Lung (tissue), 12 donors: ENCODE results near the gene SFTPB. TPM values are rescaled to one million over a fixed set of nuclear protein-coding genes. Genes with fewer than 3 reads are reported as not detected.

Source experiments
- ATAC-seq: fragments of 200-7000 bp; cut with Tn5 transposase; one replicate; pipeline ENCODE4 v1.9.1; 2020; ENCODE audit warnings: moderate number of reproducible peaks; ENCODE audit not compliant: insufficient read depth, low FRiP score
- DNase-seq, 3 donors: peaks; one replicate each; pipeline ENCODE4 v3.0.0-alpha.2; 2013 to 2017
- H3K27ac ChIP-seq, 2 donors: one replicate each; pipeline ENCODE4 v1.5.1; 2013; ENCODE audit warnings: mild to moderate bottlenecking in 2 of 2, moderate library complexity in 2 of 2, control low read depth in 1 of 2, inconsistent platforms in 1 of 2, low read depth in 1 of 2, low read length in 1 of 2
- H3K27me3 ChIP-seq, 3 donors: one replicate each; pipeline ENCODE4 v1.5.1; 2013; ENCODE audit warnings: low read length in 2 of 3; ENCODE audit not compliant: control insufficient read depth in 3 of 3, insufficient read depth in 3 of 3
- H3K36me3 ChIP-seq, 4 donors: one replicate each; pipeline ENCODE4 v1.5.1; 2013; ENCODE audit warnings: low read length in 4 of 4, mild to moderate bottlenecking in 1 of 4, moderate library complexity in 1 of 4; ENCODE audit not compliant: control insufficient read depth in 4 of 4, insufficient read depth in 4 of 4
- H3K4me1 ChIP-seq, 5 donors: one replicate each; pipeline ENCODE4 v1.5.1; 2013; ENCODE audit warnings: low read length in 5 of 5, mild to moderate bottlenecking in 2 of 5, moderate library complexity in 1 of 5; ENCODE audit not compliant: control insufficient read depth in 5 of 5, insufficient read depth in 5 of 5
- H3K4me3 ChIP-seq: one replicate; pipeline ENCODE4 v1.5.1; 2013; ENCODE audit warnings: mild to moderate bottlenecking, control low read depth, moderate library complexity
- H3K9ac ChIP-seq, 2 donors: one replicate each; pipeline ENCODE4 v1.5.1; 2013; ENCODE audit warnings: low read length in 2 of 2, control low read depth in 1 of 2; ENCODE audit not compliant: insufficient read depth in 1 of 2
- H3K9me3 ChIP-seq, 4 donors: one replicate each; pipeline ENCODE4 v1.5.1; 2013; ENCODE audit warnings: low read length in 3 of 4, mild to moderate bottlenecking in 1 of 4, moderate library complexity in 1 of 4; ENCODE audit not compliant: control insufficient read depth in 4 of 4, insufficient read depth in 3 of 4
- CTCF ChIP-seq: IDR thresholded peaks from 2 replicates; pipeline ENCODE4 v1.5.1; 2012; ENCODE audit warnings: mild to moderate bottlenecking; ENCODE audit errors: control extremely low read depth, extremely low read depth
- WGBS, 2 donors: extraction: QIAGEN DNeasy Blood & Tissue Kit; methylation state at CpG; one replicate each; pipeline ENCODE4 v1.1.7; 2013; 5-methylcytosine and 5-hydroxymethylcytosine counted together
- polyA plus RNA-seq, 2 donors: library from polyadenylated mRNA; stranded (reverse); fragments of 200-250 nt; gene quantifications; one replicate each; pipeline ENCODE4 v1.2.1, GENCODE V29; 2013
- total RNA-seq, 2 donors: library from RNA; depleted of rRNA in 1 of 2; stranded (reverse); fragments of >200 nt in 1 of 2; gene quantifications; one replicate each; pipeline ENCODE4 v1.2.1, GENCODE V29; 2014 to 2021
- donor health status: control.
- donor health status: control.
- donor health status: Bipolar disorder and iron deficiency.
- donor health status: healthy.
- donor health status: DM: yes; HTN: yes; CAD: no.

SFTPB gene
- total and polyA plus RNA-seq, 4 donors, result 6,615 to 19,115 (median 13,690) TPM

GRCh38 chr2:85644909-85645308 lies 23.1 kb downstream of the SFTPB start:
- Histone ChIP-seq H3K27ac (no peak overlapping the region), H3K4me3 (no peak overlapping the region), H3K27me3 (no peaks in the 10 kb centered on the region), H3K36me3 (peaks cover 51 to 72% (median 60%) of the 10 kb centered on the region in 4 donors), H3K9me3 (no peaks in the 10 kb centered on the region), H3K4me1 (peaks cover 0 to 5% (median 5%) of the 10 kb centered on the region in 5 donors), H3K9ac (no peak overlapping the region)
- DNase-seq (no peak), ATAC-seq (no peak)
- 94 to 95% methylated on average over 8 of the region's 8 CpGs for WGBS, 2 donors
- no peak for TF ChIP-seq CTCF

GRCh38 chr2:85642725-85643124 lies 25.3 kb downstream of the SFTPB start:
- 75 to 88% methylated on average over 3 of the region's 3 CpGs for WGBS, 2 donors
- TF ChIP-seq CTCF, result no peak
- no peaks in the 10 kb centered on the region for H3K9me3 ChIP-seq
- H3K9ac ChIP-seq, result no peak overlapping the region
- no peaks in the 10 kb centered on the region for H3K4me1 ChIP-seq
- no peak overlapping the region for H3K4me3 ChIP-seq
- no peak overlapping the region for H3K27ac ChIP-seq
- no peak for DNase-seq
- no peaks in the 10 kb centered on the region for H3K27me3 ChIP-seq
- peaks cover 43 to 67% (median 56%) of the 10 kb centered on the region in 4 donors for H3K36me3 ChIP-seq
- no peak for ATAC-seq

GRCh38 chr2:85635636-85636035 lies 32.4 kb downstream of the SFTPB start:
- no peak for ATAC-seq
- H3K4me1 ChIP-seq, result no peaks in the 10 kb centered on the region
- no peak overlapping the region for H3K9ac ChIP-seq
- H3K27me3 ChIP-seq, result no peaks in the 10 kb centered on the region
- no peaks in the 10 kb centered on the region for H3K9me3 ChIP-seq
- 65 to 75% methylated on average over 4 of the region's 4 CpGs for WGBS, 2 donors
- DNase-seq, result no peak
- no peak overlapping the region for H3K4me3 ChIP-seq
- H3K27ac ChIP-seq, result no peak overlapping the region
- peaks cover 36 to 43% (median 38%) of the 10 kb centered on the region in 4 donors for H3K36me3 ChIP-seq
- no peak for TF ChIP-seq CTCF

- peaks cover 36 to 43% (median 39%) of the 10 kb centered on the region in 4 donors for H3K36me3 ChIP-seq
- 79 to 81% methylated on average over 8 of the region's 8 CpGs for WGBS, 2 donors
- no peak for ATAC-seq
Measured at GRCh38 chr2:85635011-85635410, 33.0 kb downstream of the SFTPB start.

More at GRCh38 chr2:85635011-85635410, 33.0 kb downstream of the SFTPB start:
- DNase-seq, result no peak
- H3K9ac ChIP-seq, result no peak overlapping the region
- H3K4me1 ChIP-seq, result no peaks in the 10 kb centered on the region
- no peak overlapping the region for H3K27ac ChIP-seq
- no peaks in the 10 kb centered on the region for H3K27me3 ChIP-seq
- no peak for TF ChIP-seq CTCF
- no peak overlapping the region for H3K4me3 ChIP-seq
- H3K9me3 ChIP-seq, result no peaks in the 10 kb centered on the region
